Endodermal cell (in vitro differentiated cells): ENCODE measurements around the gene OR1E1. TPM values are rescaled to one million over a fixed set of nuclear protein-coding genes. Genes with fewer than 3 reads are reported as not detected.
"Not testable (repeated sequence)": the region's sequence is repeated elsewhere in the genome, so short reads cannot be mapped to it uniquely, and the experiment has no call there.

Experiments used
- DNase-seq: peaks from one replicate; pipeline ENCODE4 v3.0.0-alpha.2; 2017
- H3K27ac ChIP-seq: 2 replicates; pipeline ENCODE4 v1.5.1; 2013; ENCODE audit warnings: mild to moderate bottlenecking, low read depth, low read length, moderate library complexity
- H3K27me3 ChIP-seq: 2 replicates; pipeline ENCODE4 v1.6.1; 2013; ENCODE audit warnings: mild to moderate bottlenecking, low read length, moderate library complexity; ENCODE audit not compliant: insufficient read depth, control insufficient read depth, poor library complexity, severe bottlenecking
- H3K36me3 ChIP-seq: 2 replicates; pipeline ENCODE4 v1.7.0; 2013; ENCODE audit warnings: mild to moderate bottlenecking, low read length, moderate library complexity; ENCODE audit not compliant: control insufficient read depth, insufficient read depth
- H3K4me1 ChIP-seq: one replicate; pipeline ENCODE4 v1.7.0; 2013; ENCODE audit warnings: low read length; ENCODE audit not compliant: control insufficient read depth, insufficient read depth
- H3K4me3 ChIP-seq: 2 replicates; pipeline ENCODE4 v1.5.1; 2013; ENCODE audit warnings: mild to moderate bottlenecking, low read length, moderate library complexity
- H3K9ac ChIP-seq: 2 replicates; pipeline ENCODE4 v1.6.1; 2013; ENCODE audit warnings: mild to moderate bottlenecking, low read length, moderate library complexity; ENCODE audit not compliant: poor library complexity, severe bottlenecking; ENCODE audit errors: extremely low read depth
- H3K9me3 ChIP-seq: 2 replicates; pipeline ENCODE4 v1.6.1; 2013; ENCODE audit warnings: mild to moderate bottlenecking, low read length, moderate library complexity; ENCODE audit not compliant: control insufficient read depth
- H3K27ac Mint-ChIP-seq: 2 replicates; pipeline ENCODE4 v1.8.0; 2020; ENCODE audit warnings: mixed read lengths
- H3K27me3 Mint-ChIP-seq: 2 replicates; pipeline ENCODE4 v1.8.0; 2021; ENCODE audit warnings: mild to moderate bottlenecking, mixed read lengths; ENCODE audit not compliant: insufficient read depth
- H3K36me3 Mint-ChIP-seq: 2 replicates; pipeline ENCODE4 v1.8.0; 2020; ENCODE audit warnings: low read depth, mixed read lengths
- H3K4me1 Mint-ChIP-seq: 2 replicates; pipeline ENCODE4 v1.8.0; 2020; ENCODE audit warnings: mixed read lengths
- H3K4me3 Mint-ChIP-seq: 2 replicates; pipeline ENCODE4 v1.8.0; 2020; ENCODE audit warnings: mild to moderate bottlenecking, moderate library complexity, mixed read lengths
- H3K9me3 Mint-ChIP-seq: 2 replicates; pipeline ENCODE4 v1.8.0; 2020; ENCODE audit warnings: mild to moderate bottlenecking, mixed read lengths
- CTCF ChIP-seq: fragments of 200-600 bp; sonication (generic); conservative IDR thresholded peaks from 2 replicates; pipeline ENCODE4 v1.5.0; 2021; ENCODE audit warnings: antibody characterized with exemption, mild to moderate bottlenecking
- WGBS, 2 experiments: methylation state at CpG; one replicate each; pipeline versions ENCODE4 v1.1.5 to v1.1.7; 2013; ENCODE audit warnings: missing lambda C conversion rate in 2 of 2, mixed read lengths in 1 of 2; ENCODE audit not compliant: insufficient coverage in 1 of 2, insufficient read length in 1 of 2; 5-methylcytosine and 5-hydroxymethylcytosine counted together
- total RNA-seq, 2 donors: library from RNA; stranded (reverse); fragmentation: NEBNext Ultra II Directional in 1 of 2; extraction: Animal tissue kit (Norgen Biotek cat#: 25700) in 1 of 2; gene quantifications; 2 replicates in 1 of 2; 3 replicates in 1 of 2; pipeline ENCODE4 v1.2.1, GENCODE V29; 2021

OR1E1 gene
- total RNA-seq, 2 donors from 2014 or later: not detected

GRCh38 chr17:3438368-3438767 lies 40.2 kb upstream of the OR1E1 start:
- H3K36me3 Mint-ChIP-seq: no peaks in the 10 kb centered on the region
- no peak for TF ChIP-seq CTCF
- Histone ChIP-seq H3K4me1 (no peaks in the 10 kb centered on the region), H3K9me3 (no peaks in the 10 kb centered on the region), H3K9ac (no peak overlapping the region), H3K4me3 (no peak overlapping the region), H3K27ac (no peak overlapping the region), H3K27me3 (no peaks in the 10 kb centered on the region), H3K36me3 (no peaks in the 10 kb centered on the region)
- no peak overlapping the region for H3K4me3 Mint-ChIP-seq
- no peak overlapping the region for H3K27ac Mint-ChIP-seq
- WGBS, 2 experiments: 45 to 73% methylated on average over 1 of the region's 1 CpG
- no peaks in the 10 kb centered on the region for H3K27me3 Mint-ChIP-seq
- DNase-seq: no peak
- H3K4me1 Mint-ChIP-seq: no peaks in the 10 kb centered on the region
- peaks cover 3% of the 10 kb centered on the region for H3K9me3 Mint-ChIP-seq

GRCh38 chr17:3433741-3434140 lies 35.5 kb upstream of the OR1E1 start, which contains the start of gene OR1E2:
Gene OR1E2 (minus strand): TSS chr17:3433841. CDS start chr17:3433841, 0 bp downstream.
- no peaks in the 10 kb centered on the region for H3K4me1 Mint-ChIP-seq
- H3K4me3 Mint-ChIP-seq: no peak within 1 kb of the TSS
- Histone ChIP-seq H3K27ac (no peak within 1 kb of the TSS), H3K9me3 (peaks cover 21% of the 10 kb centered on the region), H3K4me3 (no peak within 1 kb of the TSS), H3K4me1 (no peaks in the 10 kb centered on the region), H3K27me3 (no peaks in the 10 kb centered on the region), H3K9ac (no peak within 1 kb of the TSS), H3K36me3 (no peaks in the 10 kb centered on the region)
- WGBS, 2 experiments: 66 to 88% methylated on average over 3 of the region's 3 CpGs
- no peaks in the 10 kb centered on the region for H3K27me3 Mint-ChIP-seq
- DNase-seq: no peak
- no peak within 1 kb of the TSS for H3K27ac Mint-ChIP-seq
- H3K36me3 Mint-ChIP-seq: no peaks in the 10 kb centered on the region
- no peak for TF ChIP-seq CTCF
- peaks cover 33% of the 10 kb centered on the region for H3K9me3 Mint-ChIP-seq

- H3K27me3 ChIP-seq, H3K27ac Mint-ChIP-seq, H3K36me3 ChIP-seq, H3K27ac ChIP-seq, H3K4me3 Mint-ChIP-seq, H3K4me1 ChIP-seq, H3K36me3 Mint-ChIP-seq, H3K4me1 Mint-ChIP-seq, H3K4me3 ChIP-seq, H3K9ac ChIP-seq, H3K27me3 Mint-ChIP-seq: not testable (repeated sequence)
- peaks cover 21% of the 10 kb centered on the region for H3K9me3 ChIP-seq
- peak; percentile 89 for DNase-seq
- WGBS, 2 experiments: 41 to 52% methylated on average over 6 to 7 of the region's 7 CpGs
- H3K9me3 Mint-ChIP-seq: peaks cover 38% of the 10 kb centered on the region
Measured at GRCh38 chr17:3433215-3433614, 35.0 kb upstream of the OR1E1 start.

- TF ChIP-seq CTCF: no peak
- Histone ChIP-seq H3K36me3 (no peaks in the 10 kb centered on the region), H3K27me3 (no peaks in the 10 kb centered on the region), H3K27ac (no peak overlapping the region), H3K9ac (no peak overlapping the region), H3K4me1 (no peaks in the 10 kb centered on the region), H3K4me3 (no peak overlapping the region), H3K9me3 (peaks cover 10% of the 10 kb centered on the region)
- DNase-seq: no peak
- H3K27me3 Mint-ChIP-seq: no peaks in the 10 kb centered on the region
- no peak overlapping the region for H3K27ac Mint-ChIP-seq
- peaks cover 60% of the 10 kb centered on the region for H3K9me3 Mint-ChIP-seq
- no peaks in the 10 kb centered on the region for H3K4me1 Mint-ChIP-seq
- H3K36me3 Mint-ChIP-seq: no peaks in the 10 kb centered on the region
- H3K4me3 Mint-ChIP-seq: no peak overlapping the region
- WGBS, 2 experiments: 25 to 29% methylated on average over 1 to 2 of the region's 2 CpGs
Measured at GRCh38 chr17:3418222-3418621, 20.0 kb upstream of the OR1E1 start.
